Stomach smooth muscle (tissue), 2 donors: Measurements from ENCODE around the gene GLYATL1B.
"Not testable (repeated sequence)": the region's sequence is repeated elsewhere in the genome, so short reads cannot be mapped to it uniquely, and the experiment has no call there.

Source experiments
- H3K27ac ChIP-seq: one replicate; pipeline ENCODE4 v1.7.0; 2013; ENCODE audit warnings: mild to moderate bottlenecking, low read length, inconsistent platforms
- H3K27me3 ChIP-seq, 2 donors: one replicate each; pipeline ENCODE4 v1.7.0; 2013; ENCODE audit warnings: low read length in 2 of 2; ENCODE audit not compliant: insufficient read depth in 2 of 2, control insufficient read depth in 1 of 2
- H3K36me3 ChIP-seq, 2 donors: one replicate each; pipeline ENCODE4 v1.7.0; 2013; ENCODE audit warnings: low read length in 2 of 2; ENCODE audit not compliant: control insufficient read depth in 2 of 2, insufficient read depth in 2 of 2
- H3K4me1 ChIP-seq: one replicate; pipeline ENCODE4 v1.7.0; 2013; ENCODE audit warnings: low read length; ENCODE audit not compliant: control insufficient read depth, insufficient read depth
- H3K4me3 ChIP-seq, 2 donors: one replicate each; pipeline ENCODE4 v1.7.0; 2013; ENCODE audit warnings: low read length in 2 of 2
- H3K9ac ChIP-seq, 2 donors: one replicate each; pipeline ENCODE4 v1.7.0; 2013; ENCODE audit warnings: low read length in 2 of 2, mild to moderate bottlenecking in 1 of 2
- H3K9me3 ChIP-seq, 2 donors: one replicate each; pipeline ENCODE4 v1.7.0; 2013; ENCODE audit warnings: low read length in 2 of 2; ENCODE audit not compliant: control insufficient read depth in 2 of 2
- donor health status: healthy.
- donor health status: Pancreatic carcinoma.

GLYATL1B gene

DNA sequence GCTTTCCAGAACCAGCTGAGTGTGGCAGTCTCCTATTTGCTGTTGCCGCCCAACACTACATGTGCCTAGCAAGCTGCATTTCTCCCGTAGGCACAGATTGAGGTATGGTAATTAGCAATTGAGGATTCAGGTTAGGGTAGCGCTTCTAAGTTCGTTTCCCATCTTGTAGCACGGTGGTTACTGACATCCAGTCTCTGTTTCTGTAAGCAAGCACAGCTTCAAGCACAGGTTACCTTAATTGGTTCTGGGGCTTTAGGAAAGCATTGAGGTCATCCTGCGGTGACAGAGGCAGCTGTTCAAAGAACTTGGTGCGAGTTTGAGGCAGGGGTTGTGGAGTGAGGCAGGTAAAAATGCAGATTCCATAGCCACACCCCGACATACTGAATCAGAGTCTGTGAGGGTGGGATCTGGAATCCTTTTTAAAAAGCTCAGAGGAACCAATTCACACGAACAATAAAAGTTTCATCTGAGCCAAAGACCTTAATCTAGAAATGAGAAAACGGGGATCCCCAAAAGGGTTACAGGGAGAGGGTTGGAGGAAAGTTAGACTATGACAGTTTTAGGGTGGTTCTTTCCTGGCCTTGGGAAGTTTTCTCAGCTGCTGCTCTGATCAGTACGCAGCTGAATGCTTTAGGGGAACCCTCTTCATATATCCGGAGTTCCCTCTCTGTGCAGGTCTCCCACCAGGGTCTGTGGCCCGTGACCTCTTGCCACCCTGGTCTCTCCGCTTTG lies 21.9 kb upstream of the GLYATL1B start:
- H3K36me3 ChIP-seq, H3K9me3 ChIP-seq, H3K4me1 ChIP-seq, H3K9ac ChIP-seq, H3K4me3 ChIP-seq, H3K27ac ChIP-seq: not testable (repeated sequence)
- H3K27me3 ChIP-seq: peaks cover 11 to 13% of the 10 kb centered on the region in 2 donors

DNA sequence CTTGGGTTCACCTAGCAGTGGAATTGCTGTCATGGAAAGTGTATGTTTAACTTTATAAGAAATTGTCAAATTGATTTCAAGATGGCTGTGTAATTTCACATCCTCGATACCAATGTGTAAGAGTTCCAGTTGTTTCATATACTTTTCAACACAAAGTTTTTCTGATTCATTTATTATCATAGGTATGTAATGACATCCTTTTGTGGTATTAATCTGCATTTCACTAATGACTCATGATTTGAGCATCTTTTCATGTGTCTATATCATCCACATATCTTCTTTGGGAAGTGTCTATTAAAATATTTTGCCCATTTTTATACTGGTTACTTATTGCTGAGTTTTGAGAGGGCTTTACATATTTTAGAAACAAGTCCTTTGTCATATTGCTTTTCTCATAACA lies 17.0 kb upstream of the GLYATL1B start:
- Histone ChIP-seq H3K27me3 (no peaks in the 10 kb centered on the region), H3K9me3 (no peaks in the 10 kb centered on the region), H3K4me3 (no peak overlapping the region), H3K4me1 (no peaks in the 10 kb centered on the region), H3K36me3 (no peaks in the 10 kb centered on the region), H3K9ac (no peak overlapping the region), H3K27ac (no peak overlapping the region)

DNA sequence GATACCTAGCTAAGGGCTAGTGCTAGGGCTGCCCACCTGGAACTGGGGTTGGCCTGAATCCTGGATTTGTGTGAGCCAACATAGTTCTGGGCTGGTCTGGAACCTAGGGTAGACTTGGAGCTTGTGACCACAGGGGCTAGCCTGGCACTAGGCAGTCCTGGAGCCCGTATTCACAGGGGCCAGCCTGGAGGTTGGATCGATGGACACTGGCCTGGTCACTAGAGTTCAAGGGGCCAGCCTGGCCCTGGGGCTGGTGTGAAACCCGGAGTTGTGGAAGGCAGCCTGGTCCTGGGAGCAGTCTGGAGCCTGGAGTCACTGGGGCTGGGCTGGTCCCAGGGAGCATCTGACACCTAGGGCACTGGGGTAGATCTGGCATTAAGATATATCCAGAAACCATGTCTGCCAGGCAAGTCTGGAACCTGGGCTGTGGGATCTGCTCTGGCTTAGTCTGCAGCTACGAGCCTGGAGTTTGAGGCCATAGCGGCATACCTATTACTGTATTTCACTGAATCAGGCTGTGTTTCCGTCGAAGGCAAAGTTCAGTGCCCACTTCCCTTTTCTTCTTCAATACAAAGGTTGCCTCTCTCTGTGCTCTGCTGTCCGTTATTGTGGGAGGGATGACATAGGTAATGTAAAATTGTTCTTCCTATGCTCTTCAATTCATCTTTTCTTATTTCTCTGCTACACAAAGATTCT lies 9.1 kb upstream of the GLYATL1B start:
- Histone ChIP-seq H3K27ac (no peak overlapping the region), H3K4me1 (no peaks in the 10 kb centered on the region), H3K27me3 (peaks cover 5 to 11% of the 10 kb centered on the region in 2 donors)

DNA sequence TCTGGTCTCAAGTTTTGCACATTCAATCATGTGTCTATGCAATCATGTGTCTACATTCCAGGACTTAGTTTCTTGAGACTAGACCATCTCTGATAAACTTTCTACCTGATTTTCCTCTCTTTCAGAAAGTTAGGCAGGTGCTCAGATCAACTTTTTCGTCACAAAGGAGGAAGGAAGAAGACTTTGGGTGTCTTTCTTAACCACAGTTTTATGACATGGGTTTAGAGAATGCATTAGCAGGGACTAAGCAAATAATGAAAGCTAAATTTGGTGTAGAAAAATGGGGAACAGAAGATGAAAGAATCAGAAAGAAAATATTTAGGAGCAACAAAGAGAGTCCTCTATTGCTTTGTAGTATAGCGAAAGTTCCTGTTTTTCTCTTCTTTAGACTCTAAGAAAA lies 7.7 kb upstream of the GLYATL1B start:
- H3K9me3 ChIP-seq: no peaks in the 10 kb centered on the region
- no peak overlapping the region for H3K27ac ChIP-seq
- H3K4me3 ChIP-seq: no peak overlapping the region
- no peaks in the 10 kb centered on the region for H3K36me3 ChIP-seq
- no peak overlapping the region for H3K9ac ChIP-seq
- peaks cover 5 to 11% of the 10 kb centered on the region in 2 donors for H3K27me3 ChIP-seq
- no peaks in the 10 kb centered on the region for H3K4me1 ChIP-seq

More for the DNA sequence above, 9.1 kb upstream of the GLYATL1B start:
- no peaks in the 10 kb centered on the region for H3K9me3 ChIP-seq
- no peaks in the 10 kb centered on the region for H3K36me3 ChIP-seq
- H3K9ac ChIP-seq: no peak overlapping the region
- no peak overlapping the region for H3K4me3 ChIP-seq

- Histone ChIP-seq H3K9ac (no peak overlapping the region), H3K27me3 (peaks cover 5 to 11% of the 10 kb centered on the region in 2 donors), H3K4me1 (no peaks in the 10 kb centered on the region), H3K27ac (no peak overlapping the region), H3K36me3 (no peaks in the 10 kb centered on the region), H3K9me3 (no peaks in the 10 kb centered on the region), H3K4me3 (no peak overlapping the region)
Measured at GRCh38 chr11:59079086-59079485, 7.0 kb upstream of the GLYATL1B start.

GRCh38 chr11:59080421-59080820 lies 5.7 kb upstream of the GLYATL1B start:
- H3K27ac ChIP-seq, H3K9me3 ChIP-seq, H3K4me3 ChIP-seq, H3K9ac ChIP-seq, H3K4me1 ChIP-seq, H3K36me3 ChIP-seq: not testable (repeated sequence)
- H3K27me3 ChIP-seq: peaks cover 5 to 11% of the 10 kb centered on the region in 2 donors

GRCh38 chr11:59081430-59082020 lies 4.6 kb upstream of the GLYATL1B start:
- not testable (repeated sequence) for H3K4me1 ChIP-seq, H3K9ac ChIP-seq, H3K27me3 ChIP-seq, H3K27ac ChIP-seq, H3K4me3 ChIP-seq, H3K36me3 ChIP-seq, H3K9me3 ChIP-seq

DNA sequence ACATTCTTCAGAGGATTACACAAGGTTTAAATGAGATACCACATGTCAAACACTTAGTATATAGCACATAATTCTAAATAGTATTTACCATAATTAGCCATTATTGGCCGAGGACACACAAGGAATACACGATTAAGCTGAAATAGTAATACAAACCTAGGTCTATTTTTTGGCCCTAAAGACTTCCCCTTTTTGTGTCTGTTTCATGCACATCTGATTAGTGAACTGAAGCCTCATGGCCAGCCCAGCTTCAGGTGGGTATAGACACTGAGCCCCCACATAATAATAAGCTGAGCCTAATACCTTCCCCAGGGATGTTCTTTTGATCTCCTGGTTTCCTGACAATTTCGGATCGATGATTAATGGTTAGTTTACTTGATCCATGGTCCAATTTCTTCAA lies 2.1 kb downstream of the GLYATL1B start:
- Histone ChIP-seq H3K9me3 (no peaks in the 10 kb centered on the region), H3K4me3 (no peak overlapping the region), H3K27ac (no peak overlapping the region), H3K27me3 (no peaks in the 10 kb centered on the region), H3K9ac (no peak overlapping the region), H3K4me1 (no peaks in the 10 kb centered on the region), H3K36me3 (no peaks in the 10 kb centered on the region)

GRCh38 chr11:59093576-59093975 lies 7.5 kb downstream of the GLYATL1B start:
- H3K36me3 ChIP-seq, H3K27me3 ChIP-seq, H3K9ac ChIP-seq, H3K4me3 ChIP-seq, H3K9me3 ChIP-seq, H3K4me1 ChIP-seq, H3K27ac ChIP-seq: not testable (repeated sequence)

DNA sequence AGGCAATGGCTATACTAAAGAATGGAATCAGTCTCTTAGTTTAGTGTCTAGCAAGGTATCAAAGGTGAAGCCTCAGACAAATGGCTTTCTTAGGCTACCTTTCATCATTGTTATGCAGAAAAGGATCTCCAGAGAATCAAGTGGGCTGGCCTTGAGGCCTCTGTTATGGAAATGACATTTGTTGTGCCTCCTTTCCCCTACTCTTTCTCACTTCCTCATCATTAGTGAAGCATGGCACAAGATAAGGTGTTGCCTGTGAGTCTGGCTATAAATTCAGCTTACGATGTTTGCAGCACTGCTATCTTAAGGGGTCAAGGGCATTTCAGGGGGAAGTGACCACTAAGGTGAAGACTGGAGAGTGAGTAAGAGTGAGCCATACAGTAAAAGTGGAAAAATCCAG lies 9.1 kb downstream of the GLYATL1B start:
- H3K4me1 ChIP-seq, H3K9me3 ChIP-seq, H3K9ac ChIP-seq, H3K4me3 ChIP-seq, H3K27me3 ChIP-seq, H3K36me3 ChIP-seq, H3K27ac ChIP-seq: not testable (repeated sequence)
